Lower leg skin (tissue), 3 donors: ENCODE measurements around the gene GMCL2.

ENCODE experiments used
- CTCF ChIP-seq, 3 donors: fragments of 450-650 bp; IDR thresholded peaks; one replicate each; pipeline ENCODE4 v1.5.1; 2016; ENCODE audit warnings: antibody characterized with exemption in 3 of 3, mild to moderate bottlenecking in 3 of 3, moderate library complexity in 2 of 3
- POLR2A ChIP-seq, 2 donors: fragments of 450-650 bp; IDR thresholded peaks; one replicate each; pipeline ENCODE4 v1.6.1; 2016 to 2017; ENCODE audit warnings: antibody characterized with exemption in 2 of 2, mild to moderate bottlenecking in 1 of 2, moderate library complexity in 1 of 2

- no peak for TF ChIP-seq CTCF (IDR thresholded peaks at IDR 0.05)
- no peak for TF ChIP-seq POLR2A (IDR thresholded peaks at IDR 0.05)
Observed at GRCh38 chr5:178205749-178206047, 18.5 kb upstream of the GMCL2 start.
